GM19438 (cell line): Measurements from ENCODE around the gene OR2D3.
"Not testable (repeated sequence)": the region's sequence is repeated elsewhere in the genome, so short reads cannot be mapped to it uniquely, and the experiment has no call there.

Experiments used
- ATAC-seq: cut with Tn5 transposase; IDR thresholded peaks from one replicate; pipeline ENCODE4 v1.9.1; 2021; ENCODE audit warnings: low read depth; ENCODE audit not compliant: unreplicated experiment

Gene OR2D3

GRCh38 chr11:6927030-6927617, 6.3 kb downstream of the OR2D3 start:
- ATAC-seq, result peak; percentile 54

GRCh38 chr11:6928916-6929315, 8.1 kb downstream of the OR2D3 start:
- ATAC-seq, result no peak

GRCh38 chr11:6931146-6931713, 10.4 kb downstream of the OR2D3 start:
- no peak for ATAC-seq

GRCh38 chr11:6932145-6932544, 11.3 kb downstream of the OR2D3 start:
- ATAC-seq, result no peak

GRCh38 chr11:6941970-6942369, 21.2 kb downstream of the OR2D3 start:
- ATAC-seq, result no peak

- no peak for ATAC-seq
Measured at GRCh38 chr11:6943131-6943530, 22.3 kb downstream of the OR2D3 start.

- ATAC-seq, result not testable (repeated sequence)
Measured at GRCh38 chr11:6954248-6954647, 33.4 kb downstream of the OR2D3 start.

GRCh38 chr11:6962141-6962540, 41.3 kb downstream of the OR2D3 start:
- no peak for ATAC-seq

- no peak for ATAC-seq
Measured at GRCh38 chr11:6962673-6963072, 41.9 kb downstream of the OR2D3 start.

- no peak for ATAC-seq
Measured at GRCh38 chr11:6968816-6969215, 48.0 kb downstream of the OR2D3 start.

GRCh38 chr11:6969854-6970253, 49.1 kb downstream of the OR2D3 start:
- not testable (repeated sequence) for ATAC-seq
